HCT116 (cell line): ENCODE measurements around the gene FAM83D. TPM values are rescaled to one million over a fixed set of nuclear protein-coding genes. Genes with fewer than 3 reads are reported as not detected.

Experiments
- ATAC-seq: fragments of 200-7000 bp; cut with Tn5 transposase; 2 replicates; pipeline ENCODE4 v1.9.1; 2020; ENCODE audit warnings: mild to moderate bottlenecking, moderate library complexity
- BruUV-seq: library from RNA; stranded (reverse); fragments of 400-500 nt; replicated peaks from 2 replicates; lab custom pipeline; 2021; lab: Mats Ljungman, UMichigan
- CTCF ChIA-PET: fragments of 300-600 bp; sonication (Branson Sonifier 250); formaldehyde crosslinking; loops from one replicate; lab custom pipeline; 2021; ENCODE audit warnings: antibody characterized with exemption; lab: Charles Lee
- POLR2A ChIA-PET: fragments of 300-600, 350-600 bp; sonication (Branson Sonifier 250); formaldehyde crosslinking; loops from one replicate; lab custom pipeline; 2021; ENCODE audit warnings: antibody characterized with exemption; lab: Charles Lee
- RAD21 ChIA-PET, 2 experiments: fragments of 300-600 bp; sonication (Branson Sonifier 250); formaldehyde crosslinking; loops; one replicate each; lab custom pipeline; 2023; ENCODE audit warnings: low total read pairs in 2 of 2; ENCODE audit not compliant: uncharacterized antibody in 2 of 2, unreplicated experiment in 2 of 2, low non-redundant PET in 1 of 2; lab: Charles Lee
- DNase-seq: peaks from one replicate; pipeline ENCODE4 v3.0.0-alpha.2; 2010; ENCODE audit warnings: low read depth, low spot score
- H2AFZ ChIP-seq: fragments of 200-600 bp; shearing (Covaris generic), sonication (generic); 2 replicates; pipeline ENCODE4 v1.6.1; 2017; ENCODE audit warnings: low read depth, mixed run types, mixed read lengths, antibody characterized with exemption, low read length; ENCODE audit not compliant: poor library complexity, severe bottlenecking
- H3K27ac ChIP-seq: 2 replicates; pipeline ENCODE4 v1.5.1; 2012; ENCODE audit warnings: low read depth, low read length
- H3K27me3 ChIP-seq: fragments of 200-600 bp; sonication (generic); 2 replicates; pipeline ENCODE4 v1.6.1; 2016; ENCODE audit warnings: mixed run types, low read length, mixed read lengths; ENCODE audit not compliant: insufficient read depth
- H3K36me3 ChIP-seq, 2 experiments: fragments of 200-500 bp in 1 of 2; fragments of 200-600 bp in 1 of 2; sonication (Bioruptor generic) in 1 of 2; sonication (generic) in 1 of 2; 2 replicates each; pipeline versions ENCODE4 v1.5.1 to v1.6.1; 2014 to 2016; ENCODE audit warnings: low read length in 2 of 2, inconsistent platforms in 1 of 2, mixed read lengths in 1 of 2, mixed run types in 1 of 2; ENCODE audit not compliant: insufficient read depth in 2 of 2, control insufficient read depth in 1 of 2
- H3K4me1 ChIP-seq, 2 experiments: fragments of 200-600 bp in 1 of 2; sonication (generic) in 1 of 2; 2 replicates each; pipeline versions ENCODE4 v1.5.1 to v1.6.1; 2012 to 2017; ENCODE audit warnings: low read length in 2 of 2, inconsistent platforms in 1 of 2, mild to moderate bottlenecking in 1 of 2, mixed read lengths in 1 of 2, mixed run types in 1 of 2, moderate library complexity in 1 of 2; ENCODE audit not compliant: insufficient read depth in 2 of 2, control insufficient read depth in 1 of 2
- H3K4me2 ChIP-seq: fragments of 200-600 bp; sonication (generic); 2 replicates; pipeline ENCODE4 v1.6.1; 2017; ENCODE audit warnings: mixed run types, low read length, mixed read lengths
- H3K4me3 ChIP-seq, 2 experiments: fragments of 200-600 bp in 1 of 2; sonication (generic) in 1 of 2; replicated peaks in 1 of 2; 2 replicates each; pipeline ENCODE4 v1.5.1; 2011 to 2016; ENCODE audit warnings: low read length in 2 of 2, control low read depth in 1 of 2, low read depth in 1 of 2, mild to moderate bottlenecking in 1 of 2, mixed read lengths in 1 of 2, mixed run types in 1 of 2
- H3K79me2 ChIP-seq: fragments of 200-600 bp; sonication (generic); 2 replicates; pipeline ENCODE4 v1.6.1; 2017; ENCODE audit warnings: mild to moderate bottlenecking, mixed run types, low read length, moderate library complexity, mixed read lengths; ENCODE audit not compliant: insufficient read depth
- H3K9ac ChIP-seq: fragments of 200-600 bp; sonication (generic); 2 replicates; pipeline ENCODE4 v1.6.1; 2016; ENCODE audit warnings: low read length, mixed read lengths
- H3K9me2 ChIP-seq: fragments of 200-600 bp; sonication (generic), shearing (Covaris generic); 2 replicates; pipeline ENCODE4 v1.6.1; 2017; ENCODE audit warnings: mixed run types, mild to moderate bottlenecking, moderate library complexity; ENCODE audit not compliant: insufficient read depth
- H3K9me3 ChIP-seq, 2 experiments: fragments of 200-500 bp in 1 of 2; fragments of 200-600 bp in 1 of 2; sonication (Bioruptor generic) in 1 of 2; sonication (generic) in 1 of 2; 2 replicates each; pipeline ENCODE4 v1.6.1; 2014 to 2017; ENCODE audit warnings: low read length in 2 of 2, mixed read lengths in 2 of 2, inconsistent platforms in 1 of 2, low read depth in 1 of 2, mild to moderate bottlenecking in 1 of 2, mixed run types in 1 of 2, moderate library complexity in 1 of 2; ENCODE audit not compliant: control insufficient read depth in 1 of 2, insufficient read depth in 1 of 2
- H4K20me1 ChIP-seq: fragments of 200-600 bp; sonication (generic), shearing (Covaris generic); 2 replicates; pipeline ENCODE4 v1.6.1; 2017; ENCODE audit warnings: mixed run types, mild to moderate bottlenecking, moderate library complexity; ENCODE audit not compliant: insufficient read depth
- ATF3 ChIP-seq: IDR thresholded peaks from 2 replicates; pipeline ENCODE4 v1.6.1; 2012
- EZH2 ChIP-seq: fragments of 200-600 bp; sonication (generic); IDR thresholded peaks from 2 replicates; pipeline ENCODE4 v1.6.1; 2017; ENCODE audit warnings: antibody characterized with exemption, mixed run types
- JUND ChIP-seq: IDR thresholded peaks from 2 replicates; pipeline ENCODE4 v1.6.1; 2012
- POLR2AphosphoS5 ChIP-seq: IDR thresholded peaks from 2 replicates; pipeline ENCODE4 v1.6.1; 2011; ENCODE audit warnings: mild to moderate bottlenecking, low read depth, low read length, moderate library complexity
- SP1 ChIP-seq: IDR thresholded peaks from 2 replicates; pipeline ENCODE4 v1.6.1; 2012; ENCODE audit warnings: low read depth
- SRF ChIP-seq: IDR thresholded peaks from 2 replicates; pipeline ENCODE4 v1.6.1; 2012; ENCODE audit warnings: low read depth
- ZNF274 ChIP-seq: fragments of 200-500 bp; sonication (Bioruptor generic); IDR thresholded peaks from 2 replicates; pipeline ENCODE4 v1.6.1; 2014; ENCODE audit warnings: mild to moderate bottlenecking, low read depth, low read length, inconsistent platforms
- intact Hi-C: fragments of 100-400 bp; cut with micrococcal nuclease; formaldehyde crosslinking; loops from 2 replicates; pipeline ENCODE4 v1.10.0; 2022
- total RNA-seq: library from RNA; stranded (reverse); gene quantifications from one replicate; pipeline ENCODE4 v1.2.1, GENCODE V29; 2021; ENCODE audit not compliant: unreplicated experiment
- TF ChIP-seq, protein P1 (sequence below): IDR thresholded peaks from 2 replicates; pipeline ENCODE4 v1.6.1; 2012; ENCODE audit warnings: low read depth

Gene FAM83D
- total RNA-seq, 1 experiment from 2014 or later: 51.1 TPM

GRCh38 chr20:38883981-38884733 is 42.1 kb upstream of the FAM83D start (continued):
- TF ChIP-seq ATF3: no peak
- TF ChIP-seq, all 23 proteins: peak for 0

- H3K4me3 ChIP-seq: no peak overlapping the region
- H3K27ac ChIP-seq: no peak overlapping the region
- ChIA-PET RAD21 (no interaction called here), CTCF (no interaction called here), POLR2A (no interaction called here)
- no peak for TF ChIP-seq SP1
- TF ChIP-seq, protein P1, sequence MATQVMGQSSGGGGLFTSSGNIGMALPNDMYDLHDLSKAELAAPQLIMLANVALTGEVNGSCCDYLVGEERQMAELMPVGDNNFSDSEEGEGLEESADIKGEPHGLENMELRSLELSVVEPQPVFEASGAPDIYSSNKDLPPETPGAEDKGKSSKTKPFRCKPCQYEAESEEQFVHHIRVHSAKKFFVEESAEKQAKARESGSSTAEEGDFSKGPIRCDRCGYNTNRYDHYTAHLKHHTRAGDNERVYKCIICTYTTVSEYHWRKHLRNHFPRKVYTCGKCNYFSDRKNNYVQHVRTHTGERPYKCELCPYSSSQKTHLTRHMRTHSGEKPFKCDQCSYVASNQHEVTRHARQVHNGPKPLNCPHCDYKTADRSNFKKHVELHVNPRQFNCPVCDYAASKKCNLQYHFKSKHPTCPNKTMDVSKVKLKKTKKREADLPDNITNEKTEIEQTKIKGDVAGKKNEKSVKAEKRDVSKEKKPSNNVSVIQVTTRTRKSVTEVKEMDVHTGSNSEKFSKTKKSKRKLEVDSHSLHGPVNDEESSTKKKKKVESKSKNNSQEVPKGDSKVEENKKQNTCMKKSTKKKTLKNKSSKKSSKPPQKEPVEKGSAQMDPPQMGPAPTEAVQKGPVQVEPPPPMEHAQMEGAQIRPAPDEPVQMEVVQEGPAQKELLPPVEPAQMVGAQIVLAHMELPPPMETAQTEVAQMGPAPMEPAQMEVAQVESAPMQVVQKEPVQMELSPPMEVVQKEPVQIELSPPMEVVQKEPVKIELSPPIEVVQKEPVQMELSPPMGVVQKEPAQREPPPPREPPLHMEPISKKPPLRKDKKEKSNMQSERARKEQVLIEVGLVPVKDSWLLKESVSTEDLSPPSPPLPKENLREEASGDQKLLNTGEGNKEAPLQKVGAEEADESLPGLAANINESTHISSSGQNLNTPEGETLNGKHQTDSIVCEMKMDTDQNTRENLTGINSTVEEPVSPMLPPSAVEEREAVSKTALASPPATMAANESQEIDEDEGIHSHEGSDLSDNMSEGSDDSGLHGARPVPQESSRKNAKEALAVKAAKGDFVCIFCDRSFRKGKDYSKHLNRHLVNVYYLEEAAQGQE: no peak
- TF ChIP-seq EZH2: no peak
- TF ChIP-seq POLR2AphosphoS5: no peak
- TF ChIP-seq JUND: no peak
- no peak for TF ChIP-seq ATF3
- no peak for TF ChIP-seq ZNF274
- no peak for TF ChIP-seq SRF
- no peaks in the 10 kb centered on the region for H3K27me3 ChIP-seq
- H2AFZ ChIP-seq: no peak overlapping the region
- ATAC-seq: no peak
- H3K36me3 ChIP-seq: no peaks in the 10 kb centered on the region
- no peaks in the 10 kb centered on the region for H4K20me1 ChIP-seq
- H3K4me1 ChIP-seq: peaks cover 2 to 9% of the 10 kb centered on the region in 2 experiments; a peak in 2 of 4 replicates
- no TSS peak for BruUV-seq
- H3K79me2 ChIP-seq: no peaks in the 10 kb centered on the region
- H3K9ac ChIP-seq: no peak overlapping the region
- no peak for DNase-seq
- no peaks in the 10 kb centered on the region for H3K9me2 ChIP-seq
- H3K4me2 ChIP-seq: no peak overlapping the region
- intact Hi-C loops: no loop called here
- H3K9me3 ChIP-seq: no peaks in the 10 kb centered on the region
Measured at GRCh38 chr20:38885357-38885756, 40.9 kb upstream of the FAM83D start.
